Activated gamma-delta T cell treated with anti-CD3 and anti-CD28 coated beads, Interleukin-2, amount 50 U/mL, for 16 hours (primary cell): Measurements from ENCODE around the gene BIRC7.
"Not testable (repeated sequence)": the region's sequence is repeated elsewhere in the genome, so short reads cannot be mapped to it uniquely, and the experiment has no call there.

Experiments used
- DNase-seq: peaks from one replicate; pipeline ENCODE4 v3.0.0-alpha.2; 2020; ENCODE audit warnings: low read depth

Gene BIRC7

DNA sequence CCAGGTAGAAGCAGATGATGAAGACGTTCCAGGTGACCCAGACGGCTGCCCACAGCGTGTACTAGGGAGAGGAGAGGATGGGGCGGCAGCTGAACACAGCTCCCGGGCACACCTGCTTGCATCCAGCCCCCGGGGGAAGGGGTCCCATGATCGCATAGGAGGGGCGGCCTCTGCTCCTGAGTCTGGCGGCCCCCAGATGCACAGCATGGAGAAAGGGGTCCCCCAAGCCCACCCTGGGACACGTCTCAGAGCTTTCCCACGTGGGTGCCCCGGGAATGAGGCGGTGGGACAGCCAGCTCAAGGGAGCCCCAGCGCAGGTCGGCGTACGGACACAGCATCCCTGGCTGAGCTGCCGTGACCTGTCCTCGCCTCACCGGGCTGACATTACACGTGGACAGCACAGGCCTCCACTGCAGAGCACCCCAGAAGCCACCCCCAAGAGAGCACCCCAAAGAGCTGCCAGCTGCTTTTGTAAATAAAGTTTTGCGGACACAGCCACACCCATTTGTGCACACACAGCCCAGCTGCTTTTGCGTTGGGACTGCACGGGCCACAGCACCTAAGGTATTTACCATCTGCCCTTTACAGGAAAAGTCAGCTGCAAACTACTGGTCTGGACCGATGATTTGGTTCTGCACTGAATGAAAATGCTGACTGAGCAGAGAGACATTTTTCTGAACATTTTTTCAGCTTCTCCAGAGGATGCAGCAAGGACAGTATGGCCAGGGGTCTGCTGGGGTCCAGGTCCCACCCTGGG is 13.3 kb downstream of the BIRC7 start:
- no peak for DNase-seq

DNA sequence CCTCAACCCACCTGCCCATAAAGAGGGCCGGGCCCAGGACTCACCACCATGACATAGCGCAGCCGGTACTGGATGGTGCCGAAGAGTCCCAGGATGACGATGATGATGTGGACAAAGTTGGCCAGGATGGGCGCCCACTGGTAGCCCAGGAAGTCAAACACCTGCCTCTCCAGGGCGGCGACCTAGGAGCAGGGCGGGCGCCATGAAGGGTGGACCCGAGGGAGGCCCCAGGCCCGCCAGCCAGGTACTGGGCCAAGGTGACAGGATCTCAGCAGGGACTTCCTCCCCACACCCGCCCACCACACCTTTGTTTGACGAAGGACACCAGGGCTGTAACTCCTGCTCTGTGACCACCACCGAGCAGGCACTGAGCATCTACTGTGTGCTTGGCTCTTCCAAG is 14.2 kb downstream of the BIRC7 start:
- no peak for DNase-seq

DNA sequence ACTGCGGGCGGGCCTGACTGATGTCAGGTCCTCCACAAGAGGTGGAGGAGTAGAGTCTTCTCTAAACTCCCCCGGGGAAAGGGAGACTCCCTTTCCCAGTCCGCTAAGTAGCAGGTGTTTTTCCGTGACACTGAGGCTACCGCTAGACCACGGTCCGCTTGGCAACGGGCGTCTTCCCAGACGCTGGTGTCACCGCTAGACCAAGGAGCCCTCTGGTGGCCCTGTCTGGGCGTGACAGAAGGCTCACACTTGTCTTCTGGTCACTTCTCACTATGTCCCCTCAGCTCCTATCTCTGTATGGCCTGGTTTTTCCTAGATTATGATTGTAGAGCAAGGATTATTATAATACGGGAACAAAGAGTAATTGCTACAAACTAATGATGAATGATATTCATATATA is 15.6 kb downstream of the BIRC7 start:
- DNase-seq, result not testable (repeated sequence)

DNA sequence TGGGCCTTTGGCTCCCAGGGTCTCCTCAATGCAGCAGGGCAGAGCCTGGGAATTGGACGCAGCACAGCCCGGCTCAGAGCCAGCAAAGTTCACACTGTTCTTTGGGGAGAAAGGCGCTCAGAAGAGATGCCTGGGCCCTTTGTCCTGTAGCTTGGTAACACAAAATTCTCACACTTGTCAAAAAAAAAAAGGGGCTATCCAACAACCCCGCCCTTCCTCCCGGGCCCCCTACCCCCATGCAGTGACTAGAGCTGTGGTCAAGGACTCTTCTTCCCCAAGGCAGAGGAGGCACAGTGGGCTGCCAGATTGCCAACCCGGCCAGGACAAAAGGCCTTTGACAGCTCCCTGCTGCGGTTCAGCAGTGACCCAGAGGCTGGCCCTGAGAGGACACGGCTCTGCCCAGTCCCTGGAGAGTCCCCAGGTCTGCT is 16.6 kb downstream of the BIRC7 start:
- DNase-seq, result no peak

DNA sequence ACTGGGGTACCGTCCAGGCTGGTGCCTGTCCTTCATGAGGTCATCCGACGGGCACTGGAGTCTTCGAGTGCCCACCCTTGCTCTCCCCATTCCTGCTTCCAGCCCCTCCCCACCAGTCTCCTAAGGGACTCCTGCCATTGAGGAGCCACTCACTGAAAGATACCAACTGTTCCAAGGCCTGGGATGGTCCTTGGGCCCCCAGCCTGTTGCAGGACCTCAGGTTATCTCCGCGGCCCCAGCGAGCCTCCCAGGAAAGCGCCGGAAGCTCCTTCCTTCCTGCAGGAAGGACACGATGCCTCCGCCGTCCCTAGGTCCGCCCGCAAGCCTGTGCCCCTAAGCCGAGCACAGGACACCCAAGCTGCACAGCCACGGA is 17.3 kb downstream of the BIRC7 start:
- DNase-seq, result no peak

DNA sequence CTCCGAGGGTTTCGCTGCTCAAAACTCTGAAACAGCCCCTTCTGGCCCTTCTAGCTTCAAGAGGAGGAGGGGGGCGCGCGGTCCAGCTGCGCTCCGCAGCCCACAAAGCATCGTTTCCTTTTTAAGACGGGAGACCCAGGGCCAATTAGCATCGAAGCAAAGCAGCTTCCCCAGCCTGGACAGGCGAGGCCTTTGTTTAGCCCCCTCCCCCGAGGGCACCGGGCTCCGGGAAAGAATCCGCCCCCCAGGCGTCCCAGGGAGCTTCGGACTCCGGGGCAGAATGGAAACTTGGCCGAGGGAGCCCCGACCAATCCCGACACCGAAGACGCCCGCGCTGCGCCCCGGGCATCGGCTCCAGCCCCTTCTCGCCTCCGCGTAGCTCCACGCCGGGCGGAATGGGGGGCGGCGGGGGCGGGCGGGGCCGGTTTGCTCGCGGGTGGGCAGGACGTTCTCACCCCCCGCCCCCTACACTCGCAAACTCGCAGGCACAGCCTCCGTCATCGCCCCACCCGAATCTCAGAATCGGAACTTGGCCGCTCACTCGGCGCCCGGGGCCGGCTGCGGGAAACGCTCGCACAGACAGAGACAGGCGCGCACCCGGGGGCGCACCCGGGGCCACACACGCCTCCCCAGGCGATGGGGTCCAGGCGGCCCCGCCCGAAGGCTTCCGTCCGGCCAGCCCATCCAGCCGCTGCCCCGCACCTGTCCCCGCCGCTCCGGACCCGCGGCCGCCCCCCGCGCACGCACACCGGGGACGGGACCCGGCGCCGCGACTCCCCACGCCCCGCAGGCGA is 17.9 kb downstream of the BIRC7 start:
- no peak for DNase-seq

DNA sequence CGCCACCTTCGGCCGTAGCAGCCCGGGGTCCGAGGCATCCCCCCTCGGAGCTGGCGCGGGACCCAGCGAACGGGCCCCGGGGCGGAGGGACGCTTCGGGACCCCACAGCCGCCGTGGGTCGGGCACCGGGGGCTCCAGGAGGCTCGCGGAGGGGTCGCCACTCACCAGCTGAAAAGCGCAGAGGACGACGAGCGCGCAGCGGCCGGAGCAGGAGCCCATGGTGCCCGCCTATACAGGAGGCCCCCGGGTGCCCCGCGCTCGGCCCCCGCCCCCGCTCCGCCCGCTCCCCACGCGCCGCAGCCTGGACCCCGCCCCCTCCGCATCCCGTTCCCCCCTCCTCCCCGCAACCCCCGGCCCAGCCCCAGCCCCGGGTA is 18.5 kb downstream of the BIRC7 start, which contains the start of gene NKAIN4:
Gene NKAIN4, minus strand, starts transcription at position 232 of the 374 bp plus-strand sequence. Its CDS starts 13 bp downstream, at position 219.
- no peak for DNase-seq

DNA sequence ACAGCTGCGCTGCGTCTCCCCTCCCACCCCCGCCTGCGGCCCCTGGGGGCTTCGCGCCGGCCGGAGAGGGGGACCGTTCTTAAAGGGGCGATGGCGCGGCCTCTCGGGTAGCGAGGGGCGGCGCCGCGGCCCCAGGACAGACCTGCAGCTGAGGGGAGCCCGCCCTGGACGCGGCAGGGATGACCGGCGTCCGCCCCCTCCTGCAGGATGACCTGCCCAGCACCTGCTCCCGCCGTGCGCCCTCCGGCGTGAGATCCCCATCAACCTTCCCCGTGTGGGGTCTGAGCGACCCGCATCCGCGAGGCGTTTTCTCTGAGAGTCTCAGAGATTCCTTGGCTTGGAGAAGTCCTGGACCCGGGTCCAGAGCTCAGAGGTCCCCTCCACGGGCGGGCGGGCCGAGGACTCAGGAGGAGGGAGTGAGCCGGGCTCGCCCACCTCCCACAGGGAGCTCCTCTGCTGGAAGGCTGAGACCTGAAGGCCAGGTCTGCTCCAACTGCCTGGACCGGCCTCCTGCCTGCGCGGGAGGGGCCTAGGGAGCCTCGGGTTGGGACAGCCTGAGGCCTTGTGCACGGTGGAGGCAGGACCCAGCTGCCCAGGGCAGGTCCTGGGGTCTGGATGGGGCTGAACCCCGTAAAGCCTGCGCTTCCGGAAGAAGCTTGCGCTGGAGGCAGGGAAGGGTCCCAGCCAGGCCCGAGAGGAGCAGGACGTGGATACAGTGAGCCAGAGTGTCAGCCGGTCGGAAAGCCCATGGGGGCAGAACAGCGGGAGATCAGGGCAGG is 19.1 kb downstream of the BIRC7 start:
- DNase-seq, result no peak

DNA sequence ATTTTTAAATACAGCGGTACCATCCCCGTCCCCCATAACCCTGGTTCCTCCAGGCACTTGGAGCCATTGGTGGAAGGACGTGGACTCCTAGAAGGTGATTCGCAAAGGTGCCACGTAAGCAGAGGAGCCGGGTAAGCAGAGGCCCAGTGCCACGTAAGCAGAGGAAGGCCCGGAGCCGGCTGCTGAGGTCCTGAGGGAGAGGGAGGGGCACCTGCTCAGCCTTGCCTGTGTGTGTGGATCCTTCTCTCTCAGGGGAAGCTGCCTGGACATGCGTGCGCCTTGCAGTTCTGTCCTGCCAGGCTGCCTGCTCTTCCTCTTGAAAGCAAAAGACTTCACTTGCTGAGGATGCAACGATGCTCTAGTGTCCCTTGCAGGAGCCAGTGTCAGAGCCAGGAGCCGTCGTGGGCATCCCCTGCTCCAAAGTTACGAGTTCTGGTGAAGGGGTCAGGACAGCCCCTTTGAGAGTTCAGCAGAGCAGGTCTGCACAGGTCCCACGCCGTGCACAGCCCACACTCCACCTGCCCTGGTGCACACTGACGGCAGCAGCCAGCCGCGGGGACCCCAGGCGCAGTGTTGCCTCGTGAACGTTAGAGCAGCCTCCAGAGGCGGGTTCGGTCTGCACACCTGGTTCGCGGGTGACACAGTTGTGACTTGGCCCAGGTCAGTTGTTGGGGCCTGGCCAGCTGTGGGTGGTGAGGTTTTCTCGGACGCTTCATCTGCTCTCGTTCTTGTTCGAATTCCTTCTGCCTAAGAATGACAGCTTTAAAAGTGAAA is 20.4 kb downstream of the BIRC7 start:
- no peak for DNase-seq

DNA sequence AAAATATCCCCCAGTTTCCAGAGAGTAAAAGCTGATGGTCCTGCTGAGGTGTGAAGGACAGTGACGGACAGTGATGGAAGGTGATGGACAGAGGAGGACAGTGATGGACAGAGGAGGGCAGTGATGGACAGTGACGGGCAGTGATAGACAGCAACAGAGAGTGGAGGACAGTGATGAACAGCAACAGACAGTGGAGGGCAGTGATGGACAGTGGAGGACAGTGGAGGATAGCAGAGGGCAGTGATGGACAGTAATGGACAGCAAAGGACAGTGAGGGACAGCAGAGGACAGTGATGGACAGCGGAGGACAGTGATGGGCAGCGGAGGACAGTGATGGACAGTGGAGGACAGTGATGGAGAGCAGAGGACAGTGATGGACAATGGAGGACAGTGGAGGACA is 21.2 kb downstream of the BIRC7 start:
- no peak for DNase-seq

DNA sequence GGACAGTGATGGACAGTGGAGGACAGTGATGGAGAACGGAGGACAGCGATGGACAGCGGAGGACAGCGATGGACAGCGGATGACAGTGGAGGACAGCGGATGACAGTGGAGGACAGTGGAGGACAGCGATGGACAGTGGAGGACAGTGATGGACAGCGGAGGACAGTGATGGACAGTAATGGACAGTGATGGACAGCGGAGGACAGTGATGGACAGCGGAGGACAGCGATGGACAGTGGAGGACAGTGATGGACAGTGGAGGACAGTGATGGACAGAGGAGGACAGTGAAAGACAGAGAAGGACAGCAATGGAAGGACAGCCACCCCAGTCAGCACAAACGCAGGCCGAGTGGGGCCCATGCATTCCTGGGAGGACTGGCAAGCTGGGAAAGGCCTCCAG is 21.9 kb downstream of the BIRC7 start:
- DNase-seq, result no peak

DNA sequence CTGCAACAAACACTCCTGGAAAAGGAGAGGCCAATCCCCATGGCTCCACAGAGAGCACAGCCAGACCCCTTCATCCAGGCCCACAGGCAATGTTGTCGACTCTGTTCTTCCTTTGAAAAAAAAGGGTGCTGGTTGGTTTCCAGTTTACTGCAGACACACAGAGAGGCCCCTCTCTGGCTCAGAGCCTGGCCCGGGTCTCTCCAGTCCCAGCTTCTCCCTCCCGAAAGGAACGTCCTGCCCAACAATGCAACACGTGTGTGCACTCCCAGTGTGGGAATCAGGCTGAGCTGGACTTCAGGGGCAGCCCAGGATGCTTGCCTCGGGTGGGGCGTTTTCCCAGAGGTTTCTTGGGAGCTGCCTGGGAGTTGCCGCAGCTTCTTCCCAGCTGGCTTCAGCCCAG is 23.1 kb downstream of the BIRC7 start:
- DNase-seq, result no peak

DNA sequence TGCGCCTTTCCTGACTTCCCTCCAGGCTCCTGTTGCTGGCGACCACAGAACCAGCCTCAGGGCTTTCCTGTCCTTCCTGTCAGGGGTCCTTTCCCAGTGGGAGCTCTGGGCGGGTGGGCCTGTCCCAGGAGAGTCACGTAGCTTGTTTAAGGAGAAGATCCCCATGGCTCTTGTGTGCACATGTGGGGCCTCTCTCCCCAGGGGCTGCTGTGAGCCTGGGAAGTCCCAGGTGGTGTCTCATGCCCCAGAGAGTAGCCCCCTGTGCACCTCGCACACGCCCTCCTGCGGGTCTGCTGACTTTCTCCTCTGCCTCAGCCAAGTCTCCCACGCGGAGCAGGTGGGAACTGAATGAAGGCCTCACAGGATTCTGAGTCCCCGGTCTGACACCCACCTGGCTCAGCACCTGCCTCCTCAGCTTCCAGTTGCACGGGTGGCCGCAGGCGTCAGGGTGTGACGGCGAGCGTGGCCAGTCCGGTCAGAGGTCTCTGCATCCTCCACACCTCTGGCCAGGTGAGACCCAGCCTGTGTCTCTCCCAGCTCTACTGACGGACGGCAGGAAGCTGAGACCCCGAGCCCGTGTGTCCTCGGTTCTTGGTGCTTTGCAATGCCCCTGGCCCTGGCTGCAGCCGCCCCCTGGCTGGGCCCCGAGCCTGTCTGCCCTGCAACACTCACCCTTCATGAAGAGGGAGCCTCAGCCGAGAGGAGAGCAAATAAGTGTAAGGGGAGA is 24.2 kb downstream of the BIRC7 start:
- DNase-seq, result no peak

DNA sequence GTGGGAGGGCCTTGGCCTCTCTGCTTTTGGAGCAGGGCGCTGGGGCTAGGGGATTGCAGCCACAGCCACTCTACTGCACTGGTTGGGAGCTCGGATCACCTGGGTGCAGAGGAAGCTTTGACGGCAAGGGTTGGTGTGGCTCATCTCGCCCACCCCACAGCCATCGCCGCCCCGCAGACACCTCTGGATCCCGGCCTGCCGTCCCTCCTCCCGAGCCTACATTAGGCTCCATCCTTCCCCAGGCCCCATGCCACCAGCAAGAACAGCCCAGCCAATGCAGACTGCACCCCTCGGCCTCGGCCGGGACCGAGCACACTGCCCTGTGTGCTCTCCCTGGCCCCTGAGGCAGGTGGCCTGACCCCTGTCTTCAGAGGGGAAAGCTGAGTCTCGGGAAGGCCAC is 24.8 kb downstream of the BIRC7 start:
- DNase-seq, result no peak

DNA sequence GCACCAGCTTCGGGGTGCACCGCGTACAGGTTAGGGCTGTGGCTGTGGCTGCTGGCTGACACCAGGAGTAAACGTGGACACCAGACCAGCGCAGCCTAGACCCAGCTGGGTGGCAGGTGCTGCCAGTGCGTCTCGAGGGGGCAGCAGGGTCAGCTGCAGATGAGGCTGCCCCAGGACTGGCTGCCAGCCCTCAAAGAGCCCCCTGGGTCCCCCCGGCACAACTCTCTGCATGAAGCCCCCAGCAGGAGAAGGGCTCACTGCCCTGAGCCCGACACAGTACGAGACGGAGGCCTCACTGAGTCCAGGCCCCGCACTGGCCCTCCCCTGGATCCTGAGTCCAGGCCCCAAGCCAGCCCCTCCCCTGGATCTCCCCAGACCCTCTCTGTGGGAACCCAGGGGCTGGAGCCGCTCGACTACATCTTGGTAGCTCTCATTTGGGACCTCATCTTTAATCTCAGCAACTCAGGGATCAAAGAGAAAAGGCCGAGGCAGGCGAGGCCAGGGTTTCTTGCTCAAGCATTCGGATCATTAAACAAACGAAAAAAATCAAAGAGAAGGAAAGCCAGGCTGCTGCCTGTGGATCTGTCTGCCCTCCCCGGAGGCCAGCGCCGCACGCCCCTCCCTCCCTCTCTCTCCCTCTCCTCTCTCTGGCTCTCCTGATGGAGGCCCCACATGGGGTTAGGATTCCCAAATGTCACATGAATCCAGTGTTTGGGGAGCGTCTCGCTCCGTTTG is 25.5 kb downstream of the BIRC7 start:
- DNase-seq, result no peak

DNA sequence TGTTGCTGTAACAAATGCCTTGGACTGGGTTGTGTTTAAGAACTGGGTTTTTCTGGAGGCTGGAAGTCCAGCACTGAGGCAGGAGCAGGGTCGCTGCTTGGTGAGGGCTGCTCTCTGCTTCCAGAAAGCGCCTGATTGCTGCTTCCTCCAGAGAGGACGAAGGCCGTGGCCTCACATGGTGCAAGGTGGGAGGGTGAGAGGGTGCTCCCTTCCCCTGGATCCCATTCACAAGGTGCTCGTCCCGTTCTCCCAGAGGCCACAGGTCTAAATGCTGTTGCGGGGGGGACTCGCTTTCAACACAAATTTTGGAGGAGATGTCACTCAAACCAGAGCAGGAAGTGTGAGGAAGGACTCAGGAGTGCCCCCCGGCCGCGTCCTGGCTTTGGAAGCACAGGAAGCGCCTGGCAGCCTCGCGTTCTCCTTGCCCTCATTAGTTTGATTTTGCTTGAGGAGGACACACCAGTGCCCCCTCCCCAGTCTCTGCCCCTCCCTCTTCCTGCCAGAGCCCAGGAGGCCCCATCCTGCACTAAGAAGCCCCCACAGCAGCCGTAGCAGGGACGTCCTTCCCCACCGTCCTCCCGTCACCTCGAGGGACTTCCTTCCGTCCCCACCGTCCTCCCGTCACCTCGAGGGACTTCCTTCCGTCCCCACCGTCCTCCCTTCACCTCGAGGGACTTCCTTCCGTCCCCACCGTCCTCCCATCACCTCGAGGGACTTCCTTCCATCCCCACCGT is 26.3 kb downstream of the BIRC7 start:
- DNase-seq, result no peak

DNA sequence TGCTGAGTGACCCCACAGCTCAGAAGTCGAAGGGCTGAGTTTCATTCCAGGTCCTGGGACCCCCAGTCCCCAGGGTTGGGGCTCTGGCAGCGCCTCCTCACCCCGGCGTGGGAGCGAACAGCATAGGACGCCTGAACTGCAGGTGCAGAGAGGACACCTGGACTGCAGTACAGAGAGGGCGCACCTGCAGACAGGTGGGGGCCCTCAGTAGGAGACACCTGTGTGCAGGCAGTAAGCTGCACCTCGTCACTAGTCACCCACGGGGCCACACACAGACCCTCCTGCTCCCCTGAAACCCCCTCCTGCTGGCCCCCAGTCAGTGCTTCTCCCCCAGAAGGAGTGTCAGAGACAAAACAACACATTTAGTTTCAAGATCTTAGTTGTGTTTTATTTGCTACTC is 27.1 kb downstream of the BIRC7 start:
- no peak for DNase-seq

DNA sequence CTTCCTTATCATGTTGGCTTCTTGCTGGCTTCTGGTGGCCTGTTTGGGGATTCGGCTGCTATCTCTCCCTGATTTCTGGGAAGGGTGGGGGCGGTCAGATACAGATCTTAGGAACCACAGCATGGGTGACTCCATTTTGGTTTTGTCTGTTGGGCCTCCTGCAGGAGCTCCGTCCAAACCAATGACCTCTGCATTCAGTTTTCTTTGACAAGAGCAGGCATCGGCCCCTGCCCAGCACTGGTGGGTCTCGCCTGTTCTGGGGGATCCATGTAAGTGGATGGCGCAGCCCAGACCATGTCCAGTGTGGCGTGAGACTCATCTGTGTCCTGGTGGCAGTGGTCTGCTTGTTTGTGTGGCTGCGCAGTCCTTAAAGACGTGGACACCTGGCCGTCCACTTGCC is 28.3 kb downstream of the BIRC7 start:
- DNase-seq, result no peak

DNA sequence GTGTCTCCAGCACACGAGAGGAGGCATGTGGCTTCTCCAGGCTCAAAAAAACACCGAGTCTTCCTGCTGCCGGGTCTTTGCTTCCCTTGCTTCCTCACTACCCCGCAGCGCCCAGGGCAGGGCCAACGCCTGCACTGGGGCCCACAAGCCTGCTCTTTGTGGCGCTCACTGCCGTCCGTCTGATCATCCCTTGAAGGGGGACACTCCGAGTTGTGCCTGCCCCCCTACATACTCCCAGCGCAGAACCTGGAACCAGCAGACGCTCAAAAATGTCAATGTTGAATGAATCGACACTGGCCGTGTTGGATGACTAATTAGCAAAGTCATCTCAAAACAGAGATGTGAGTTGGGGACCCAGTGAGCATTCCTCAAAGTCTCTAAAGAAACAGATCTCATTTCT is 28.8 kb downstream of the BIRC7 start:
- no peak for DNase-seq
